ENCODE measurements around the gene ILDR2.

ILDR2 gene

DNA sequence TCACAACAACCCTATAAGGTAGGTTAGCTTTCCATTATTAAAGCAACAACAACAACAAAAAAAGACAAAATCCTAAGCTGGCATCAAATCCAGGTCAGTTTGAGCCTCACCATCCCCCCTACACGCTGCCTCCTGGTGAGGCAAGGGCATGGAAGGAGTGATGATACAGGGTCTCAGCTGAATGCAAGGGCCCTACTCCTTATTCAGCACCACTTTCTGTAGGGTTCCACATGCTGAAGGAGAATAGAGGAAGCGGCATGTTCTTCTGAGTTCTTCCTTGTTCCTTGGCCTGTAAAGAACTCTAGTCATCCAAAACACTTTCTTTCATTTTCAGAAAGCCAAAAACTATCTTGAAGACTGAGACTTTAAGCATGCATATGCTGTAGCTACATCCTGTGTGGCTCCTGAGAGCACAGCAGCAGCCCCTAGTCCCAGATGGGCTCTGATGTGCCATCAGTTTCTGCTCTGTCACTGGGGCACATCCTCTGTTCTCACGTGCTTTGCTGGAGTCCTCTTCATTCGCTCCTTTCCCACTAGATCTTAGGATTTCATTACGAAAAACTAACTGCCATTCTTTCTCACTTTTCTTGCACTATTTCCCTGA is 6.2 kb downstream of the ILDR2 start:
- DNase-seq, result no peak

GRCh38 chr1:166960858-166961474 is 14.4 kb downstream of the ILDR2 start:
- no peak for DNase-seq

DNA sequence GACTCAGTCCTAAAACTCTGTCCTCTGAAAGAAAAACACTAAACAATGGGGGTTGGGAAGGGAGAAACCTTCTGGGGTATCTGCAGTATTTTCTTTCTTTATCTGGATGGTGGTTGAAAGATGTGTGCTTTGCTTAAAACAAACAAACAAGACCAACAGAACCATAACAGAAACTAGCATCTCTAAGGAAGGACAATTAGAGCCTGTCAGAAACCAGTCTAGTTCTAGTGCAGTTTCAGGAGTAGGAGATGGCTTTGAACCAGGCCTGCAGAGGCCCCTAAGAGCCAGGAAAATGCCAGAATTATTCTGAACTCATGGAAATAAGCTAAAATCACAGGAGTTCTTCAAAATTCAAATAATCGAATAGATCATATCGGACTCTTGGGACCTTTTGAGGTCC is 18.5 kb downstream of the ILDR2 start:
- DNase-seq, result no peak

GRCh38 chr1:166956057-166956850 is 19.1 kb downstream of the ILDR2 start:
- DNase-seq, result no peak

DNA sequence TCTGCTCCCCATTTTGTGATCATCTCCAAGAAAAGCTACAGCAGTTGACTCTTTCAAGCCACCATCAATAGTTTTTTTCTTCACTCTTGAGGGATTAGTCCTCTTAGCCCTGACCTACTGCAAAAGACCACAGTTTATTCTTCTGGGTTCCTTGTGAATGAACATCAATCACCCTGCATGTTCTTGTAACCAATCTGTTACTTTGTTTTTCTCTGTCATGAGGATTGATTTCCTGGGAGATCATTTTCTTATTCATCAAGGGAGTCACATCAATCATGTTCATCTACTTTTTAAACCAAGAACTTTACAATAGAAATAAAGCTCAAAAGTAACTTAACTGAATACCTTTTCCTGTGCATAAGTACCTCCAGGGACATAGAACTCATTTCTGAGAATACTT is 21.8 kb downstream of the ILDR2 start:
- DNase-seq, result no peak

DNA sequence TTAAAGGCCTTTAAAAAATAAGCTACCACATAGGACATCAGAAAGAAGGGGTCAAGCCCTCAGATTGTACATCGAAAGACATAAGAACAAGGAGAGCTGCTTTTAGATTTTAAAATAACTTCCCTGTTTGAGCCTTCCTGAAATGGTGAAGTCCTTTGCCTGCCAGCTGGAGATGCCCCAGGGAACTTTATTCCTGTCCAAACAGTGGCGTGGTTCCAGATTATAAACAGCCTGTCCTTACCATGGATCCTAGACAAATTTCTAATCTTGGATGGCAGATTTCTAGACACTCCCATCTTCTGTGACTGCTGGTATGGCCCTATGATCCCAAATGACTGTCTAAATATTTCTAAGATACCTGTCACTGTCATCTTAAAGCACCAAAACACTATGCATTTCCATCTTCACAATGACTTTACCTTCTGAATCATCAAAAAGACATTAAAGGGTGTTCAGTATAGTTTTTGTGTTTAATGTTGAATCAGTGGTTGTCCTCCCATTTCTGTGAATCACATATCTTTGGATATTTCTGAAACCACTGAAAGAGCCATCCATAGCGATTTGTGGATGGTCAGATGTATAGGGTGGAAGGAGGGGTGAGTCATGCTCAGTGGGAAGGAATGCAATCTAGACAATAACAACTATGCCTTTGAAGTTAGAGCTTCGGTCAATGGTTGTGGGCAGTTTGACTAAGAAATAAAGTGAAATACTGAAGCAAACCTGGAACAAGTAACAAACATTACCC is 23.2 kb downstream of the ILDR2 start:
- DNase-seq, result no peak

DNA sequence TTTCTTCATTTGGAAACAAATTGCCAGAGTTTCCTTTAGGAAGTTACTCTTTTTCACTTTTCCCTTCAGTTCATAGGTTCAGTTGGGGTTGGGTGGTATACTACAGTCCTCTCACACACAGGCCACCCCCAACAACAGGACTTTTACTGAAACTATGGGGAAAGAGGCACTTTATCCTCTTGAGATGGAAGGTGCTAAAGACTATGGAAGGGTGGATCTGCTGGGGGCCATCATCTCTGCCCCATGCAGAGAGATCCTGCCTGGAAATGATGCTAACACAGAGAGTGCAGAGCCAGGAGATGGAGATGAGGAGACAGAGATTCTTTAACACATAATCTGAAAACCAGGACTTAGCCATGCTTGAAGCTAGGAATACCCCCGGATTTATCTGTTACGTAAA is 24.3 kb downstream of the ILDR2 start:
- no peak for DNase-seq

DNA sequence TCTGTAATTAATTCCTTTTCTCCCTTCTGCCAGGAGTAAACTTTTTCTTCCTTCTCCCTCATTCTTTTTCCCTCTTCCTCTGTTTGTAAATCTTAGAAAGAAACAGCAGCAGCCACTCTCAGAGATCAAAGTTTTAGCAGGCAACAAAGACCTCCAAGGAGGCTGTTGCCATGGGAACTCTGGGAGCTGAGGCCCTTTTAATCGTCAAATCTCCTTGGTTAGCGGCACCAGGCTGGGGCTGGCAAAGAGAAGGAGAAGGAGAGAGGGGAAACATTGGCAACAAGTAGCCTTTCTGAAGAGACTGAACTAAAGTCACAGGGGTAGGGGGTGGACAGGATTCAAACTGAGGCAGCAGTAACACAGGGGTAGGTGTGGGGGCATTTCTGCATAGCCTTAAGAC is 25.2 kb downstream of the ILDR2 start:
- DNase-seq, result peak in 1 of 3 experiments; percentile 22

- no peak for DNase-seq
Observed at GRCh38 chr1:166948856-166949350, 26.4 kb downstream of the ILDR2 start.

- DNase-seq, result peak; percentile 83 to 93 (median 85)
Observed at GRCh38 chr1:166947398-166948043, 27.8 kb downstream of the ILDR2 start.

- DNase-seq, result no peak
Observed at GRCh38 chr1:166944186-166944967, 31.0 kb downstream of the ILDR2 start.

GRCh38 chr1:166939741-166940375 is 35.5 kb downstream of the ILDR2 start:
- DNase-seq, result no peak

DNA sequence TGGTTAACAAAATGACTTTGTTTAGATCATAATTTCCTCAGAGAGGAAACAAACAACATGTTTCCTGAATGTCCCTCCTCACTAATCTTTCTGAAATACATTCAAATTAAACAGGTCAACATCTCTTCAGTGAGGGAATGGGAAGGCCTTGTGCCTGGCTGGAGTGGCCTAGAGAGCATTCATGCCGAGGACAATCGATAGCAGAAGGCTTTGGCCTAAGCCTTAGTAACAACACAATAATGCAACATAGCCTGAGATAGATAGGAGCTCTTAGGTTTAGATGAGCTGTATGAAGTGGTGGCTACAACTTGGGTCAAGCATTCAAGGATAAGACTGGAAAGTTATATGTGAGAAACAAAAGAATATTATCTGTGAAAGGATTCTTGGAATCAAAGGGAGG is 37.4 kb downstream of the ILDR2 start:
- no peak for DNase-seq

DNA sequence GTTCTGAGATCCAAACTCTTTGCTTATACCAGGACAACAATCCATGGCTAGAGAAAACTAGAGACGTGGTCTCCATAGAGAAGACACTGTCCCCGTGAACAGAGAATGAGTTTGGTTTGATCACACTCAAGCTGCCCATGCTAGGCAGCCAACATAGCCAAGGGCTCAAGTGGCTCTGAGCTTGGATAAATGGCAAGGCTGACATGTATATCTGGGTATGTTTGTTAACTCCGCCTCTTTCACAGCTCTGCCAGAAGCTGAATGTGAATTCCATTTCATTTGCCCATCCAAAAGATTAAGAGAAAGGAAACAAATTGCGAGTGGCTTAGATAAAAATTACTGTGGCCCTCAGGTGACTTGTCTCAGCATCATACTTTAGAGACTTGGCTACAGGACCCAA is 38.0 kb downstream of the ILDR2 start:
- no peak for DNase-seq

GRCh38 chr1:166933633-166934032 is 41.7 kb downstream of the ILDR2 start:
- no peak for DNase-seq

GRCh38 chr1:166933140-166933539 is 42.2 kb downstream of the ILDR2 start:
- no peak for DNase-seq

DNA sequence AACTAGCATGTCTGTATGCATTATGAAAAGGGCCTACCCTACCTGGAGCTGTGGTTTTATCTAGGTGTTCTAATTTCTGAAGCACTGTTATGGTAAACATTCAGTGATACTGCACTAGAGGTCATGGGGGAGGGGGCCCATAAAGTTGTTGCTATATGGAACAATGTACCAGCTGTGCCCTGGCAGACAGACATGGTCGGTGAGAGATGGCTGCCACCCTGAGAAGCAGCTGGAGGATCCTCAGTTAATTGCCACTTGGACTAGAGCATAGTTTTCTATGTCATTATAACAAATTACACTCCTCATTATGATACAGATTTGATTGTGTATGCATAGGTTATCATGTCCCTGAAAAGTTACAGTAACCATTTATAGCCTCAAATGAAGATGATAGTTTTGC is 45.4 kb downstream of the ILDR2 start:
- peak in 2 of 3 experiments; percentile 19 to 45 for DNase-seq

DNA sequence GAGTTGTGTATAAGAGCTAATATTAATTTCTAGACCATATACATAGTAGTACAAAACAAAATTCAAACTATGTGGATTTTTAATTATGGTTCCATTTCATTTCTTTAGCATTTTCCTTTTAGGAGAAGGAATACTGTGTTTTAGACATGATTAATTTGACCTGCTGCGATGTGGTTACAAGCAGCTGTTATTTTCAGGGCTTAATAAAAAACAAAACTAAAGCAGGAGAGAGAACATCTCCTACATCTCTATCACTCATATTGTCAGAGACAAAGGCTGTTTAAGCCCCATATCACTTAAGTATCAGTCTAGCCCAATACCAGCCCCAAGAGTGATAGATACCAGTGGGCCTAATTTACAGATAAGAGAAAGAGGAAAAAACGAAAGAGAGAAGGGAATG is 47.6 kb downstream of the ILDR2 start:
- no peak for DNase-seq

DNA sequence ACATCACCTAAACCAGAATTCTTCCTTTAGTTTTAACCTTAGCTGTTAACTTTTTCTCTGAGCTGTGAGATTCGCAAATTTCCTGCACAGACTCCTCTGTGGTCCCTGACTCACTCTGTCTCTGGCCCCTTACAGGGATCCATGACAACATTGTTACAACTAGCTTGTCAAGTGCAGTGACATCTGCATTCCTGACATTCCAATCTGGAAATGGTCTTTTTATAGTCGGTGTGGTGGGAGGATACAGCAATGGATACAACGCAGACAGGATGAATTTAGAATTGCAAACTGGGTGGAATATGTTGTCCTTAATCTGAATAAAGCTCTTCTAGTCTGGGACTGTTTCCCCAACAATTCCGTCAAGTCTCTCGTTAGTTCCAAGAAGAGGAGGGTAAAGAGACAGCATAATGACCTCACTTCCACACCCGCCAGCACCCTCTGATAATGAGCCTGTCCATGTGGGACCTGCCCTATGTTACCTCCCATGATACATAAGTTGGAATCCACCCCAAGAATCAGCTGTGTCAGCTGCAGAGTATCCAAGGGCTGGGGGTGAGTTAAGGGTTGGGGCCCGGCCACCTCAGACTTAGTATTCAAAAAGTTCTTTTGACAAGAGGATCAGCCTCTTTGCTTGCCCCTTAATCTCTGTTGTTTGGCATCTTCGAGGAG is 49.4 kb downstream of the ILDR2 start:
- DNase-seq, result no peak

GRCh38 chr1:166924823-166925541 is 50.4 kb downstream of the ILDR2 start:
- no peak for DNase-seq
